Measurements from ENCODE around the gene CIAO3.

GRCh38 chr16:709566-710499 is 31.0 kb downstream of the CIAO3 start:
- TF ChIP-seq POLR2AphosphoS5 (IDR thresholded peaks at IDR 0.05; ENCODE audit: low read depth, low read length) (no peak), POLR2A (IDR thresholded peaks at IDR 0.05; ENCODE audit: low read depth, low read length) (no peak), TAF1 (IDR thresholded peaks at IDR 0.05; ENCODE audit: borderline replicate concordance, low read depth, low read length) (no peak)
